GM21717 (cell line): ENCODE results near the gene GAGE12H.
"Not testable (repeated sequence)": the region's sequence is repeated elsewhere in the genome, so short reads cannot be mapped to it uniquely, and the experiment has no call there.

Experiments
- ATAC-seq: cut with Tn5 transposase; IDR thresholded peaks from one replicate; pipeline ENCODE4 v1.9.1; 2021; ENCODE audit warnings: mild to moderate bottlenecking, moderate library complexity; ENCODE audit not compliant: unreplicated experiment

The GAGE12H gene, protein sequence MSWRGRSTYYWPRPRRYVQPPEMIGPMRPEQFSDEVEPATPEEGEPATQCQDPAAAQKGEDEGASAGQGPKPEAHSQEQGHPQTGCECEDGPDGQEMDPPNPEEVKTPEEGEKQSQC

DNA sequence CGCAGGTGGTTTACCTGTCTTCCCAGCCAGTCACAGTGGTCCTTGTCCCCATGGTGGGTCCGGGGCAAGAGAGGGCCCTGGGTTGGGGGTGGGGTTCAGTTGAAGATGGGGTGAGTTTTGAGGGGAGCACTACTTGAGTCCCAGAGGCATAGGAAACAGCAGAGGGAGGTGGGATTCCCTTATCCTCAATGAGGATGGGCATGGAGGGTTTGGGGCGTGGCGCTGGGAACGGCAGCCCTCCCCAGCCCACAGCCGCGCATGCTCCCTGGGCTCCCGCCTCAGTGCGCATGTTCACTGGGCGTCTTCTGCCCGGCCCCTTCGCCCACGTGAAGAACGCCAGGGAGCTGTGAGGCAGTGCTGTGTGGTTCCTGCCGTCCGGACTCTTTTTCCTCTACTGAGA is at the start of gene GAGE12H:
GAGE12H (plus strand) TSS at position 301 of the 400 bp plus-strand sequence. CDS start 1,155 bp downstream, outside the sequence.
- ATAC-seq, result not testable (repeated sequence)

DNA sequence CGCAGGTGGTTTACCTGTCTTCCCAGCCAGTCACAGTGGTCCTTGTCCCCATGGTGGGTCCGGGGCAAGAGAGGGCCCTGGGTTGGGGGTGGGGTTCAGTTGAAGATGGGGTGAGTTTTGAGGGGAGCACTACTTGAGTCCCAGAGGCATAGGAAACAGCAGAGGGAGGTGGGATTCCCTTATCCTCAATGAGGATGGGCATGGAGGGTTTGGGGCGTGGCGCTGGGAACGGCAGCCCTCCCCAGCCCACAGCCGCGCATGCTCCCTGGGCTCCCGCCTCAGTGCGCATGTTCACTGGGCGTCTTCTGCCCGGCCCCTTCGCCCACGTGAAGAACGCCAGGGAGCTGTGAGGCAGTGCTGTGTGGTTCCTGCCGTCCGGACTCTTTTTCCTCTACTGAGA is 47.9 kb upstream of the GAGE12H start, which contains the start of gene GAGE12C:
GAGE12C (plus strand) TSS at position 301 of the 400 bp plus-strand sequence. CDS start 1,155 bp downstream, outside the sequence.
- not testable (repeated sequence) for ATAC-seq

DNA sequence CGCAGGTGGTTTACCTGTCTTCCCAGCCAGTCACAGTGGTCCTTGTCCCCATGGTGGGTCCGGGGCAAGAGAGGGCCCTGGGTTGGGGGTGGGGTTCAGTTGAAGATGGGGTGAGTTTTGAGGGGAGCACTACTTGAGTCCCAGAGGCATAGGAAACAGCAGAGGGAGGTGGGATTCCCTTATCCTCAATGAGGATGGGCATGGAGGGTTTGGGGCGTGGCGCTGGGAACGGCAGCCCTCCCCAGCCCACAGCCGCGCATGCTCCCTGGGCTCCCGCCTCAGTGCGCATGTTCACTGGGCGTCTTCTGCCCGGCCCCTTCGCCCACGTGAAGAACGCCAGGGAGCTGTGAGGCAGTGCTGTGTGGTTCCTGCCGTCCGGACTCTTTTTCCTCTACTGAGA is 38.3 kb upstream of the GAGE12H start, which contains the start of gene GAGE12D:
GAGE12D (plus strand) TSS at position 301 of the 400 bp plus-strand sequence. CDS start 1,155 bp downstream, outside the sequence.
- ATAC-seq, result not testable (repeated sequence)

DNA sequence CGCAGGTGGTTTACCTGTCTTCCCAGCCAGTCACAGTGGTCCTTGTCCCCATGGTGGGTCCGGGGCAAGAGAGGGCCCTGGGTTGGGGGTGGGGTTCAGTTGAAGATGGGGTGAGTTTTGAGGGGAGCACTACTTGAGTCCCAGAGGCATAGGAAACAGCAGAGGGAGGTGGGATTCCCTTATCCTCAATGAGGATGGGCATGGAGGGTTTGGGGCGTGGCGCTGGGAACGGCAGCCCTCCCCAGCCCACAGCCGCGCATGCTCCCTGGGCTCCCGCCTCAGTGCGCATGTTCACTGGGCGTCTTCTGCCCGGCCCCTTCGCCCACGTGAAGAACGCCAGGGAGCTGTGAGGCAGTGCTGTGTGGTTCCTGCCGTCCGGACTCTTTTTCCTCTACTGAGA is 28.8 kb upstream of the GAGE12H start, which contains the start of gene GAGE12E:
GAGE12E (plus strand) TSS at position 301 of the 400 bp plus-strand sequence. CDS start 1,155 bp downstream, outside the sequence.
- ATAC-seq, result not testable (repeated sequence)

DNA sequence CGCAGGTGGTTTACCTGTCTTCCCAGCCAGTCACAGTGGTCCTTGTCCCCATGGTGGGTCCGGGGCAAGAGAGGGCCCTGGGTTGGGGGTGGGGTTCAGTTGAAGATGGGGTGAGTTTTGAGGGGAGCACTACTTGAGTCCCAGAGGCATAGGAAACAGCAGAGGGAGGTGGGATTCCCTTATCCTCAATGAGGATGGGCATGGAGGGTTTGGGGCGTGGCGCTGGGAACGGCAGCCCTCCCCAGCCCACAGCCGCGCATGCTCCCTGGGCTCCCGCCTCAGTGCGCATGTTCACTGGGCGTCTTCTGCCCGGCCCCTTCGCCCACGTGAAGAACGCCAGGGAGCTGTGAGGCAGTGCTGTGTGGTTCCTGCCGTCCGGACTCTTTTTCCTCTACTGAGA is 19.2 kb upstream of the GAGE12H start, which contains the start of gene GAGE12F:
GAGE12F (plus strand) TSS at position 301 of the 400 bp plus-strand sequence. CDS start 1,155 bp downstream, outside the sequence.
- ATAC-seq, result not testable (repeated sequence)

DNA sequence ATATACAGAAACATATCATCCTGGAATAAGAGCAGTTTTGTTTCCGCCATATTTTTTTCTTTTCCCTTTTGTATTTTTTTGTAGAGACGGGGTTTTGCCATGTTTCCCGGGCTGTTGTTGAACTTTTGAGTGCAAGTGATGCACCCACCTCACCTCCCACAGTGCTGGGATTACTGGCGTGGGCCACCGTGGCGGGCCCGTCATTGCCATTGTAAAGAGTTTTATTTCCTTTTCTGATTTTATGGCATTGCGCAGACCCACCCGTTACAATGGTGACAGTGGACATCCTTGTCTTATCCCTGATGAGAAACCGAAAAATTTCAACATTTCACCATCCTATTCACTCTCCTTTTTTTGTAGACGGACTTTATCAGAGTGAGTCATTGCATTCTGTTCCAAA is 11.0 kb upstream of the GAGE12H start:
- not testable (repeated sequence) for ATAC-seq

DNA sequence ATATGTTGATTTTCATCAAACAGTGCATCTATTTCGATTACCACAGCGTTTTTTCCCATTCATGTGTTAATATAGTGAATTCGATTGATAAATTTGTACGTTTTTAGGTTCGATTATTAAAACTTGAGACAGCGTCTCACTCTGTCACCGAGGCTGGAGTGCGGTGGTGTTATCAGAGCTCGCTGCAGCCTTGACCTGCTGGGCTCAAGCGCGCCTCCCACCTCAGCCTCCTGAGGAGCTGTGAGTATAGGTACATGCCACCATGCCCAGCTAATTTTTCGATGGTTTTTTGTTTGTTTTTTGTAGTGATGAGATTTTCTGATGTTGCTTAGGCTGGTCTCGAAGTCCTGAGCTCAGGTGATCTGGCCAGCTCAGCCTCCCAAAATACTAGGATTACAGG is 10.6 kb upstream of the GAGE12H start:
- ATAC-seq, result not testable (repeated sequence)

DNA sequence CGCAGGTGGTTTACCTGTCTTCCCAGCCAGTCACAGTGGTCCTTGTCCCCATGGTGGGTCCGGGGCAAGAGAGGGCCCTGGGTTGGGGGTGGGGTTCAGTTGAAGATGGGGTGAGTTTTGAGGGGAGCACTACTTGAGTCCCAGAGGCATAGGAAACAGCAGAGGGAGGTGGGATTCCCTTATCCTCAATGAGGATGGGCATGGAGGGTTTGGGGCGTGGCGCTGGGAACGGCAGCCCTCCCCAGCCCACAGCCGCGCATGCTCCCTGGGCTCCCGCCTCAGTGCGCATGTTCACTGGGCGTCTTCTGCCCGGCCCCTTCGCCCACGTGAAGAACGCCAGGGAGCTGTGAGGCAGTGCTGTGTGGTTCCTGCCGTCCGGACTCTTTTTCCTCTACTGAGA is 9.6 kb upstream of the GAGE12H start, which contains the start of gene GAGE12G:
GAGE12G (plus strand) TSS at position 301 of the 400 bp plus-strand sequence. CDS start 1,155 bp downstream, outside the sequence.
- not testable (repeated sequence) for ATAC-seq

DNA sequence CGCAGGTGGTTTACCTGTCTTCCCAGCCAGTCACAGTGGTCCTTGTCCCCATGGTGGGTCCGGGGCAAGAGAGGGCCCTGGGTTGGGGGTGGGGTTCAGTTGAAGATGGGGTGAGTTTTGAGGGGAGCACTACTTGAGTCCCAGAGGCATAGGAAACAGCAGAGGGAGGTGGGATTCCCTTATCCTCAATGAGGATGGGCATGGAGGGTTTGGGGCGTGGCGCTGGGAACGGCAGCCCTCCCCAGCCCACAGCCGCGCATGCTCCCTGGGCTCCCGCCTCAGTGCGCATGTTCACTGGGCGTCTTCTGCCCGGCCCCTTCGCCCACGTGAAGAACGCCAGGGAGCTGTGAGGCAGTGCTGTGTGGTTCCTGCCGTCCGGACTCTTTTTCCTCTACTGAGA is 9.4 kb downstream of the GAGE12H start, which contains the start of gene GAGE2A:
GAGE2A (plus strand) TSS at position 301 of the 400 bp plus-strand sequence. CDS start 1,155 bp downstream, outside the sequence.
- not testable (repeated sequence) for ATAC-seq

DNA sequence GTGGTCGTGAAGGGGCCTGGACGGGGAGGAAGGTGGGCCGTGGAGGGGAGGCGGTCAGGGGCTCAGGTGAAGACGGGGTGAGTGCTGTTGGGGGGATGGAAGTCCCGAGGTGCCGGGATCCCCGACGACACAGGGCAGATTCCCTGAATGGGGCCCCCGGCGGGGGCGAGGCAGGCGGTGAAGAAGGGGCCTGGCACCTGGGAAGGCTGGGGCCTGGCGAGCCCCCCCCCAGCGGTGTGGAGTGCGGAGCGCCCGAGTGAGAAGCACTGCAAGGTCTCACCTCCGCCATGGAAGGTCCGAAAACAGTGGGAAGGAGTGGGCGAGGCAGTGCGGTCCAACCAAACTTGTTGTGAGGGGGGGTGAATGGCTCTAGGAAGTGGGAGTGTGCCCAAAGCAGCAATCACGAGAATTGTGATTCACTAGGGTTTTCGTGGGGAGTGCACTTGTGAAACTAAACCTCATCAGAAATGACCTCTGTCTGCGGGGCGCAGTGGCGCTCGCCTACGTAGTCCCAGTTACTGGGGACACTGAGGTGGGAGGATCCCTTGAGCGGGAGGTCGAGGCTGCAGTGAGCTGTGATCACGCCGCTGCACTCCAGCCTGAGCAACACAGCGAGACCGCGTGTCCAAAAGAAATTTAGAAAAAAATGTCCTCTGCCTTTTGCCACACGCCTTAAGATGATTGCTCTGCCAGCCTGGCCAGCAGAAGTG is 10.2 kb downstream of the GAGE12H start:
- not testable (repeated sequence) for ATAC-seq

DNA sequence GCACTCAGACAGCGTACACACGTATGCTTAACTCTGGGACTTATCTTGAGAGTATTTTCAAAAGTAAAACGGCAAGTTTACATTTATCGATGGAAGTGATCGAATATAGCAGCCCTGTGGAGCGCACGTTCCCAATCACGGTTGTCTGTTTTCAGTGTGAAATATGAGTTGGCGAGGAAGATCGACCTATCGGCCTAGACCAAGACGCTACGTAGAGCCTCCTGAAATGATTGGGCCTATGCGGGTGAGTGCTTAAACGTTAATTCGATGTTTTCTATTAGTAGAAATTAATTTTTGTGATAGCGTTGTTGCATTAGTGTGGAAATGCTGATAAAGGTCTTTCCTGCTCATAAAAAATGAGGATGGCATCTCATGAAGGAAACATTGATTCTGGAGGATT is 10.7 kb downstream of the GAGE12H start:
- not testable (repeated sequence) for ATAC-seq

DNA sequence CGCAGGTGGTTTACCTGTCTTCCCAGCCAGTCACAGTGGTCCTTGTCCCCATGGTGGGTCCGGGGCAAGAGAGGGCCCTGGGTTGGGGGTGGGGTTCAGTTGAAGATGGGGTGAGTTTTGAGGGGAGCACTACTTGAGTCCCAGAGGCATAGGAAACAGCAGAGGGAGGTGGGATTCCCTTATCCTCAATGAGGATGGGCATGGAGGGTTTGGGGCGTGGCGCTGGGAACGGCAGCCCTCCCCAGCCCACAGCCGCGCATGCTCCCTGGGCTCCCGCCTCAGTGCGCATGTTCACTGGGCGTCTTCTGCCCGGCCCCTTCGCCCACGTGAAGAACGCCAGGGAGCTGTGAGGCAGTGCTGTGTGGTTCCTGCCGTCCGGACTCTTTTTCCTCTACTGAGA is 19.0 kb downstream of the GAGE12H start, which contains the start of gene GAGE1:
GAGE1 (plus strand) TSS at position 301 of the 400 bp plus-strand sequence. CDS start 1,155 bp downstream, outside the sequence.
- not testable (repeated sequence) for ATAC-seq

DNA sequence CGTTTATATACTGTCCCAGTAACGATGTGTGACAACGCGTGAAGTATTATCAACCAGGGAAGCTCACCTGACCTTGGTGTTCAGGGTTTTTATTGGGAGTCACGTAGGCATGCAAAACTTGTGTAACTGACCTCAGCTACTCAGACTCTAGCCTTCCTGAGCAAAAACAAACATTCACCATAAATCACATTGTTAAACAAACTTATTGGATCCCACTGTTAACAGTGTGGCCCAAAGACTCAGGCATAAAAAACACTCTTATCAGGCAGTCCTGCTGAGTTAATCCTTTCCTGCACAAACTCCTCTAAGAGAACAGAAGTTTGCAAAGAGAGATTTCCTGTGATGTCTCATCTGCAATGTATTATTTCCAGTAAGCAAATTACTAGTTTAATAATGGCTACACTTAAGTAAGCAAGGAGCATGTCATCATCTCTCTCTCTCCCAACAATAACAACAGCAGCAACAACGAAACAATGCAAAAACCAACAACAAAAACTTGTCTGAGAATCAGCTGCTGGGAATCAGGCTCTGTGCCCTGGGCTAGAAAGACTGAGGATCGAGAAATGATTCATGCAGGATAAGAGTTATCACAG is 31.1 kb downstream of the GAGE12H start:
- no peak for ATAC-seq

DNA sequence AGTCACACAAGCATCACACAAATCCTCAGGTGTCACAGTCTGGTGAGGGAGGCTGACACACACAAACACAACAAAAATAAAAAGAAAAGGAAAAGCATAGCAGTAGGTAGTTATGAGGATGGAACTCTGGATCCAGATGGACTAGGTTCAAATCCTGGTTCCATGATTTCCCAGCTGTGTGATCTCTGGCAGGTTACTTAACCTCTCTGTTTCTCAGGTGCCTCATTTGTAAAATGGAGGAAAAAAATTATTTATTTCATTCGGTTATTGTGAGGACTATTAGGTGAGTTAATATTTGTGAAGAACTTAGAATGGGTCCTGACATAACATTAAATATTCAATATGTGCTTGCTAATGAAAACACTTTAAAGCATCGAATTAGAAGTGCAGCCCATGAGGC is 38.8 kb downstream of the GAGE12H start:
- no peak for ATAC-seq

DNA sequence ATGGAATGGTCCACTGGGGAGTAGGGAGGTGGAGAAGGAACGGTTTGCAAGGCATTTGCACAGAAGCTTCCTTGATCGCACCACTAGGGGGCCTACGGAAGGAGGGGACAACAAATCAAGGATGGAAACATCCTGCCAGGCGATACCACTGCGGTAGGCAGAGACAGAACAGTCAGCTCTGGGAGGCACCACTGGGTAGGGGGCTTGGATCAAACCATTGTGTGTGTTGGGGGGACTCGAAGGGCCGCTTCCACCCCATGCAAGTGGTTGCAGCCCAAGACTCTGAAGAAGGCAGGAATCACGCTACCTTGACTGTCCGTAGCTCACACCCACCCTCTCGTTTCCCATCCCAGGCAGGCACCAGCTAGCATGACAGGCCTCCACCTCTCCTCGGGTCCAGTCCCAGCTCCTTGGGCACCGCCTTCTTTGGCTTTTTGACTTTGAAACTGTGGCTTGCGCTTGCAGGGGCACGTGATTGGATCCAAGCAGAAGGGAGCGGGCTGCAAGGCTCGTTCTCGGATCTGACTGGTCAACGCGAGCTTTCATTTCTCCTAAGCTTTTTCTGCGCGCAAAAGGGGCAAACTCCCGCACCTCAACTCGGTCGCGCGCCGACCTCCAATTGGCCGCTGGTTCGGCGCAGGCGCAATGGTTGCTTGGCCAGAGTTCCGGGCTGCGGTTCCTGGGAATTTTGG is 47.5 kb downstream of the GAGE12H start:
- ATAC-seq, result no peak
